Colonic mucosa (tissue), 4 donors: Measurements from ENCODE around the gene COIL. TPM values are rescaled to one million over a fixed set of nuclear protein-coding genes. Genes with fewer than 3 reads are reported as not detected.
"Not testable (repeated sequence)": the region's sequence is repeated elsewhere in the genome, so short reads cannot be mapped to it uniquely, and the experiment has no call there.

Experiments
- DNase-seq: peaks from one replicate; pipeline ENCODE4 v3.0.0-alpha.2; 2020
- H3K27ac ChIP-seq: fragments of 200-600 bp; one replicate; pipeline ENCODE4 v1.8.0; 2021
- H3K27me3 ChIP-seq: fragments of 200-600 bp; one replicate; pipeline ENCODE4 v1.8.0; 2021
- H3K36me3 ChIP-seq: fragments of 200-600 bp; one replicate; pipeline ENCODE4 v1.8.0; 2021
- H3K4me1 ChIP-seq: fragments of 200-600 bp; one replicate; pipeline ENCODE4 v1.8.0; 2021; ENCODE audit warnings: mild to moderate bottlenecking
- H3K4me3 ChIP-seq: fragments of 200-600 bp; one replicate; pipeline ENCODE4 v1.8.0; 2021
- H3K9ac ChIP-seq, 2 donors: one replicate each; pipeline ENCODE4 v1.7.0; 2013; ENCODE audit warnings: control low read depth in 2 of 2, low read depth in 2 of 2, low read length in 2 of 2
- H3K9me3 ChIP-seq: fragments of 200-600 bp; one replicate; pipeline ENCODE4 v1.8.0; 2021
- CTCF ChIP-seq: fragments of 200-600 bp; IDR thresholded peaks from one replicate; pipeline ENCODE4 v1.8.0; 2022; ENCODE audit warnings: antibody characterized with exemption, mild to moderate bottlenecking
- intact Hi-C: fragments of 100-400 bp; cut with DNase I; formaldehyde crosslinking; loops from one replicate; pipeline ENCODE4 v1.14.1; 2022
- total RNA-seq, 2 donors: library from RNA; stranded (reverse); fragmentation: NEBNext Ultra II Directional in 1 of 2; extraction: Animal tissue kit (Norgen Biotek cat#: 25700) in 1 of 2; gene quantifications; one replicate each; pipeline ENCODE4 v1.2.1, GENCODE V29; 2021
- donor health status: healthy.
- donor health status: DM: no; HTN: no; CAD: no.
- donor health status: DM: no; HTN: no; CAD: no.

COIL gene
- total RNA-seq, 2 donors from 2014 or later: 14.1 to 14.8 TPM

DNA sequence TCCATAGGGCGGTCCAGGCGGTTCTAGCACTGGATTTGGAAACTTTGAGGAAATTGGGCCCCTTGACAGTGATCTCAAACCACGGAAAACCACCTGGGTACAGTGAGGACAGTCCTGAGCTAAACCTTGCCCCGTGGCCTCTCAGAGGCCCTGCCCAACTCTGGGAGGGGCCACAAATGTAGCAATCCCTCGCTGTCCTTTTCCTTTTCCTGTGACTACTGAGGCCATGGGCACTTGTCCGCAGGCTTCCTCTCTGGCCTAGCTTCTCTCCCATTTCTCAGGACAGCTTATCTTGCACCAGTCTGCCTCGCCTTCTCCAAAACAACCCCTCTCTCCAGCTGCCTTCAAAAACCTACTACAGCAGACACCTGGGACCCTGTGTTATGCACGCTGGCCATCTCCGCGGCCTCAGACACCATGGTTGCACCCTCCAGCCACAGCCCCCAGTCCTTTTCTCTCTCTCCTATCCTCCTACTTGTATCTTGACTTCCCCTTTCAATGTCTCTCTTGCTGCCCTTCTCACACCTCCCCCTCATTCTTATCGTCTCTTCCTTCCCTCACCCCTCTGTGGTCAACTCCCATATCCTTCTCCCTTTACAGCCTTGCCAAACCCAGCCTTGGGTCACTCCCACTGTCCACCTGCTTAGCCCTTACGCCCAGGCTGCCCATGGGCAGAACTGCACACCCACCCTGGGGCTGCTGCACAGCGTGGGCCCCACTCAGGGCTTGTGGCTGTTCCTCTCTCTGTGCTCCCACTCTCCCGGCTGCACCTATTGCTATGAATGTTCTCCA is 24.7 kb upstream of the COIL start:
- no peak for TF ChIP-seq CTCF
- Histone ChIP-seq H3K4me1 (no peaks in the 10 kb centered on the region), H3K27me3 (no peaks in the 10 kb centered on the region), H3K4me3 (no peak overlapping the region), H3K9me3 (no peaks in the 10 kb centered on the region), H3K27ac (no peak overlapping the region), H3K36me3 (no peaks in the 10 kb centered on the region), H3K9ac (no peak overlapping the region)
- intact Hi-C loops: no loop called here
- DNase-seq: no peak

- Histone ChIP-seq H3K9me3 (no peaks in the 10 kb centered on the region), H3K4me1 (no peaks in the 10 kb centered on the region), H3K4me3 (no peak overlapping the region), H3K27ac (no peak overlapping the region), H3K36me3 (no peaks in the 10 kb centered on the region), H3K9ac (no peak overlapping the region), H3K27me3 (no peaks in the 10 kb centered on the region)
- intact Hi-C loops: no loop called here
- DNase-seq: no peak
- TF ChIP-seq CTCF: no peak
These were observed 22.5 kb upstream of the COIL start for GRCh38 chr17:56983366-56983765.

DNA sequence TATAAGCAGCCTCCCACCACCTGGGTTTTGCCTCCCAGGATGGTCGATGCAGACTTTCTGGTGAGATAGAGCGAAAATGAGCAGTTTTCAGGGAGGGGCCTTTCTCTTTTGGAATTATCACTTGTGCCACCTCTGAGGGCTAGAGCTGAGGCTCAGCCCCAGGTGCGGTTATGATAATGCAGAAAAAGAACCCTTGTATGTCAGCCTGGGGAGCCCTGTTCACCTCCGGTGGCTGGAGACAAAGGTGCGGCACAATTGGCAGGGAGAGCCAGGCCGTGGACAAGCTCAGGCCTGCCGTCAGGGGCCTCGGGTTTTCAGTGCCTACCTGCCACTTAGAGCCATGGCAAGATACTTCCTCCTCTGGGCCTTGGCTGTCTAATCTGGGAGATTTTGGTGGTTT is 21.5 kb upstream of the COIL start:
- TF ChIP-seq CTCF: no peak
- no peaks in the 10 kb centered on the region for H3K9me3 ChIP-seq
- H3K4me1 ChIP-seq: no peaks in the 10 kb centered on the region
- DNase-seq: no peak
- H3K4me3 ChIP-seq: no peak overlapping the region
- H3K27ac ChIP-seq: no peak overlapping the region
- no peaks in the 10 kb centered on the region for H3K36me3 ChIP-seq
- H3K27me3 ChIP-seq: no peaks in the 10 kb centered on the region
- intact Hi-C loops: no loop called here
- H3K9ac ChIP-seq: no peak overlapping the region

- intact Hi-C loops, H3K9ac ChIP-seq, H3K4me1 ChIP-seq, H3K4me3 ChIP-seq, H3K9me3 ChIP-seq, DNase-seq, H3K36me3 ChIP-seq, H3K27ac ChIP-seq, H3K27me3 ChIP-seq: not testable (repeated sequence)
These were observed 19.7 kb upstream of the COIL start for GRCh38 chr17:56980526-56980925.

DNA sequence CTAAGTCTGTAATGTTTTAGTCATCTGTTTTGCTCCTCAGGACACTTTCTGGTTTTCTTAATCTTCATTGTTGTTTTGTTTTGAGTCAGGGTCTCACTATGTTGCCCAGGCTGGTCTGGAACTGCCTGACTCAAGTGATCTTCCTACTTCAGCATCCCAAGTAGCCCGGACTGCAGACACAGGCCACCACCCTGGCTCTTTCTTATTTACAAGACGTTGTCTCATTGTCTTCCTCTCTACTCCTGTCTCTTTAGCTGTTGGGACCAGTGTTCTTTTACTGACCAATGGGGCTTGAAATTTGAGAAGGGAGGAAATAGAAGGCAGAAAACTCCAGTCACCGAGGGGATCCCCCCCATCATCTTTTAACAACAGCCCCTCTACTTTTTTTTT is 18.2 kb upstream of the COIL start:
- H3K27ac ChIP-seq: no peak overlapping the region
- no peak overlapping the region for H3K4me3 ChIP-seq
- H3K4me1 ChIP-seq: no peaks in the 10 kb centered on the region
- no peak overlapping the region for H3K9ac ChIP-seq
- no peaks in the 10 kb centered on the region for H3K36me3 ChIP-seq
- intact Hi-C loops: no loop called here
- TF ChIP-seq CTCF: no peak
- no peaks in the 10 kb centered on the region for H3K27me3 ChIP-seq
- no peaks in the 10 kb centered on the region for H3K9me3 ChIP-seq
- DNase-seq: no peak

- Histone ChIP-seq H3K9ac (peak overlapping the region in 1 of 2 donors; percentile 40), H3K9me3 (no peaks in the 10 kb centered on the region), H3K27ac (peak overlapping the region; percentile 42), H3K4me3 (peak overlapping the region; percentile 50), H3K4me1 (no peaks in the 10 kb centered on the region), H3K36me3 (no peaks in the 10 kb centered on the region), H3K27me3 (no peaks in the 10 kb centered on the region)
- intact Hi-C loops: no loop called here
- TF ChIP-seq CTCF: no peak
- DNase-seq: no peak
These were observed 17.7 kb upstream of the COIL start for GRCh38 chr17:56978441-56979090.
